Measurements from ENCODE around the gene HAS3.
A peak's percentile ranks its signal among the peaks of the same experiment; 100 is the strongest.

Gene HAS3

DNA sequence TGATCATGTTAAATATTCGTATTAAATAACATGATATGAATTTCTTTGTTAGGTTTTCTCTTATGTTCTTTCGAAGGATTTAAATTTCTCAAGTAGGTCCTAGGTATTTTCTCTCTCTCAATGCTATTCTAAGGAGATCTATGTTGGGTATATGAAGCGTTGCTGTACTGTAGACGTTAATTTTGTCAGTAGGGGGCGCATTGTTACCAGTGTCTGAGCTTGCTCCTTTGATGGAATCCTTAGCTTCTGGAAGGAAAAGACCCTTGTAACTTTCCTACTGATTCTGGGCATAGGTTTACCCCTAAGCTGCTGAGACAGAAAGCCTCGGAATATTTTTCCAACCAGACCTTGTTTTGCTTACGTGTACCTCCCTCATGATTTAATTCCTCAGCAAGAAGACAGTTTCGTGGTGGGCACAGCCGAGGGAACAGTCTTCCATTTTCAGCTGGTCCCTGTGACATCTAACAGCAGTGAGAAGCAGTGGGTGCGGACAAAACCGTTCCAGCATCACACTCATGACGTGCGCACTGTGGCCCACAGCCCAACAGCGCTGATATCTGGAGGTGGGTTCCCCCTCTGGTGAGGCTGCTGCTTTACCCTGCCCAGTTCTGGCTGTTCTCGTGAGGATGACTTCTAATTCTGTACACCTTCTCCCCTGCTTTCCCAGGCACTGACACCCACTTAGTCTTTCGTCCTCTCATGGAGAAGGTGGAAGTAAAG lies 44.9 kb downstream of the HAS3 start:
- peak; percentile 53 for DNase-seq

DNA sequence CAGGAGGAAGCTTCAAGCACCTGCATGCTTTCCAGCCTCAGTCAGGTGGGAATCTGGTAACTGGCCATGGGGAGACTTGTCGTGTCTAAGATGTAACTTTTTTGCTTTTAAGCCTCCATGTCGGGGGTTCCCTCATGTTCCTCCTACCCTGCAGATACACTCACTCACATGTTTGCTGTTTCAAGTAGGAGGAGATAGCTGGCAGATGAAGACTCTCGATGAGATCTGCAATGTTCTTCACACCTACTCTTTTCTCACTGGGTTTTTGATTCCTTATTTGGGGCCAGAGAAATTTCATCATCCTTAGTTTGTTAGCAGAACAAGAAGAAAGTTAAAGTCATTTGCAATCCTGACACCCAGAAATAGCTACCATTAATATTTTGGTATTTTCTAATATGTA lies 51.7 kb downstream of the HAS3 start:
- no peak for DNase-seq

DNA sequence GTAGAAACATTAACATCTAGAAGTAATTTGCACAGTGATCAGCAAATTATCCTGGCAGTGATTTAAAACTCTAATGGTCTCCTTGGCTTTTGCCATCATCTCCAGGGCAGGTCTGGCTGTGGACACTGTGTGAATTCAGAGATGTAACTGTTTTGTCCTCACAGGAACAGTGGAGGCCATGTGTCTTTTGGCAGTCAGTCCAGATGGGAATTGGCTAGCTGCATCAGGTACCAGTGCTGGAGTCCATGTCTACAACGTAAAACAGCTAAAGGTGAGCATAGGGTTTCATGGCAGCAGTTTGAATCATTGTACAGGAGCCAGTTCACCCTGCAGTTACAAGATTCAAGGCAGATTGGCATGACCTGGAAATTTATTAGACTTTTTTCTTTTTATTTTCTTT lies 54.7 kb downstream of the HAS3 start:
- DNase-seq = no peak

DNA sequence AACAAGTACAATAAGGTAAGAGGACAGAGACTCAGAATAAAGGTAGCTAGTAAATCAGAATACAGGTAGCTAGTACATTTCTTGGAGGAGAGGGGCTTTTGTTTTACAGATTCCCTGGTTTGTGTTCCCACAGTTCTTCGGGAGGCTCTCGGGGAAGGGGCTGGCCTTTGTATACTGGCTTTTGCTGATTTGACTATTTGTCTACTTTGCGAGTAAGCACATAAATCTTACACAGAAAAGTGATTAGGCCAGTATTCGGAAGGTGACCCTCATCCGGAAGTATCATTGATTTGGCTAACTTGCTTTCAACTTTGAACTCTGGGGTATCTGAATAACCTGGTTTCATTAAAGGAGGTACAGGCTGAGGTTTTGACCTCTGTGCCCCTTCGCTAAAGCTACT lies 60.1 kb downstream of the HAS3 start:
- no peak for DNase-seq

DNA sequence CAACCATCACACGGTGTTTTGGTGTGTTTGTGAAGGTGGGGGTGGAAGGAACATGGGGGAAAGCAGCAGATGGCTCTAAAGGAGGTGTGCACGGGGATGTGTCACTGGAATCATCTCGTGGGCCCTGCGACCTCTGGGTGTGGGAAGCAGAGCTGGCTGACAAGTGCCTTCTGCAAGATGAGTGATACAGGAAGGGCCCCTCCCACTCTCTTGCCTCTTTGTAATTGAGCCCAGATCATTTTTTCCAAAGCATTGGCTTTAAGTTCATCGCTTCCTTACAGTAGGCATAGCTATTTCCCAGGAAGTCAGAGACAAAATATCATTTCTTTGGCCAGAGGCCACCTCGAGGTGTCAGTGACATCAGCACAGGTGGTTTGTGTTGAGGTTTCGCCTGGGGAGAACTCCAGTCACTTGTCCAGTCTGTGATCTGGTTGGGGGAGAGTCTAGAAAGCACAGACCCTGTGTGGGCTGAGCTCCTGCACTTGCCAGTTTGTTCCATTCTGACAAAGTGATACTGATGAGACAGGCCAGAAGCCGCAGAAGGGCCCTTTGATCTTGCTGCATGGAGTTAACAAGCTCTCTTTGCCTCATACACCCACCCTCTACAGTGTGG lies 60.9 kb downstream of the HAS3 start:
- DNase-seq = no peak

DNA sequence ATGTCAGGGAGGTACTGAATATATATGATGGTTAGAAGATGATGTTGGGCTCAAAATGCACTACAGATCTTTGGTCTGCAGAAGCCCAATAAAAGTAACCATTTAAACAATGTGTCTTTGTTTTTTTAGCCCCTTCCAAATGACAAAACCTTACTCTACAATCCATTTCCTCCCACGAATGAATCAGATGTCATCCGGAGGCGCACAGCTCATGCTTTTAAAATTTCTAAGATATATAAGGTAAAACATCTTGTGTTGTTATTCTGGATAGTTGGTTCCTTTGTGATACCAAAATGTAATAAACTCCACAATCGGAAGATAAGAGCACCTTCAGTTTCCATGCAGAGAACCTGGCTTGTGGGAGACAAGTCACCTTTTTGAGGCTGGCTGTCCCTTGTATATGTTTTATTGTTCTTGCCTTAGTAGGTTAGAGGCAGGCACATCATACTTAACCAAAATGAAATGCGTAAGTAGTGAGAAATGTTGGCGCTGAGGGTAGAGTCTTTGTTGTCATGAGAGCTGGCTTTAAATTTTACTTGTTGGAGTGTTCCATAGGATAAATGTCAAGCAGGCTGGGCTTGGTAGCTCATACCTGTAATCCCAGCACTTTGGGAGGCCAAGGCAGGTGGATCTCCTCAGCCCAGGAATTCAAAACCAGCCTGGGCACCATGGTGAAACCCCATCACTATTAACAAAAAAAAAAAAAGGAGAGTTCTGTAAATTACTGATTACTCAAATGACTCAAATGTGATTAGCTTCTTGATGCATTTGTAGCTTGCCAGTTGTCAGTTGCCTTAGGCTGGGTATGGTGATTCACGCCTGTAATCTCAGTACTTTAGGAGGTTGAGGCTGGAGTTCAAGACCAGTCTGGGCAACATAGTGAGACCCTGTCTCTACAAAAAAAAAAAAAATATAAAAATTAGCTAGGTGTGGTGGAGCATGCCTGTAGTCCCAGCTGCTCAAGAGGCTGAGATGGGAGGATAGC lies 61.8 kb downstream of the HAS3 start:
- no peak for DNase-seq

Measured in MV-4-11 (cell line).